IMR-90 (cell line): Measurements from ENCODE around the gene NEO1. TPM values are rescaled to one million over a fixed set of nuclear protein-coding genes. Genes with fewer than 3 reads are reported as not detected.

ENCODE experiments used
- ATAC-seq: fragments of 200-7000 bp; cut with Tn5 transposase; 2 replicates; pipeline ENCODE4 v1.9.1; 2020; ENCODE audit warnings: low read depth, mild to moderate bottlenecking, moderate library complexity
- BruUV-seq: library from RNA; stranded (reverse); fragments of 400-500 nt; replicated peaks from 2 replicates; lab custom pipeline; 2021; lab: Mats Ljungman, UMichigan
- CTCF ChIA-PET: fragments of 300-600 bp; formaldehyde crosslinking; extraction: SDS; loops from one replicate; lab custom pipeline; 2021; ENCODE audit warnings: antibody characterized with exemption; lab: Yijun Ruan, JAX
- POLR2A ChIA-PET: fragments of 300-600 bp; sonication (Branson Sonifier 250); formaldehyde crosslinking; loops from one replicate; lab custom pipeline; 2022; ENCODE audit warnings: antibody characterized with exemption; ENCODE audit not compliant: unreplicated experiment; lab: Charles Lee
- DNase-seq: peaks from one replicate; pipeline ENCODE4 v3.0.0; 2013
- H2AFZ ChIP-seq: replicated peaks from 2 replicates; pipeline ENCODE3; 2013; ENCODE audit warnings: low read length, mild to moderate bottlenecking; ENCODE audit not compliant: poor library complexity
- H2AK5ac ChIP-seq: 2 replicates; pipeline ENCODE4 v1.6.1; 2013; ENCODE audit warnings: low read depth, low read length, inconsistent platforms
- H2AK9ac ChIP-seq: replicated peaks from 2 replicates; pipeline ENCODE3; 2013; ENCODE audit warnings: mild to moderate bottlenecking, low read depth, low read length, moderate library complexity; ENCODE audit not compliant: poor library complexity
- H2BK120ac ChIP-seq: 2 replicates; pipeline ENCODE4 v1.6.1; 2013; ENCODE audit warnings: low read depth, low read length, inconsistent platforms
- H2BK15ac ChIP-seq: 3 replicates; pipeline ENCODE4 v1.6.1; 2013; ENCODE audit warnings: low read depth, low read length, inconsistent platforms
- H2BK20ac ChIP-seq: 2 replicates; pipeline ENCODE4 v1.6.1; 2013; ENCODE audit warnings: low read depth, mild to moderate bottlenecking, inconsistent platforms, low read length, moderate library complexity
- H2BK5ac ChIP-seq: 2 replicates; pipeline ENCODE4 v1.6.1; 2013; ENCODE audit warnings: mild to moderate bottlenecking, low read depth, low read length, inconsistent platforms; ENCODE audit not compliant: poor library complexity, severe bottlenecking
- H3K14ac ChIP-seq: replicated peaks from 2 replicates; pipeline ENCODE4 v1.6.1; 2013; ENCODE audit warnings: low read depth, low read length, inconsistent platforms
- H3K18ac ChIP-seq: 2 replicates; pipeline ENCODE4 v1.6.1; 2013; ENCODE audit warnings: low read depth, low read length, control low read depth
- H3K23ac ChIP-seq: 2 replicates; pipeline ENCODE4 v1.6.1; 2013; ENCODE audit warnings: low read depth, low read length, inconsistent platforms
- H3K27ac ChIP-seq: 2 replicates; pipeline ENCODE4 v1.5.1; 2013; ENCODE audit warnings: mild to moderate bottlenecking, control low read depth, low read length; ENCODE audit not compliant: insufficient read depth
- H3K27me3 ChIP-seq: 2 replicates; pipeline ENCODE4 v1.6.1; 2013; ENCODE audit warnings: low read length; ENCODE audit not compliant: control insufficient read depth, insufficient read depth
- H3K36me3 ChIP-seq: 2 replicates; pipeline ENCODE4 v1.6.1; 2013; ENCODE audit warnings: low read length, mixed read lengths; ENCODE audit not compliant: control insufficient read depth, insufficient read depth
- H3K4ac ChIP-seq: 2 replicates; pipeline ENCODE4 v1.6.1; 2013; ENCODE audit warnings: low read depth, low read length, inconsistent platforms
- H3K4me1 ChIP-seq: 2 replicates; pipeline ENCODE4 v1.6.1; 2013; ENCODE audit warnings: low read length, mixed read lengths; ENCODE audit not compliant: control insufficient read depth, insufficient read depth
- H3K4me2 ChIP-seq: 2 replicates; pipeline ENCODE4 v1.6.1; 2013; ENCODE audit warnings: low read depth, mild to moderate bottlenecking, control low read depth, low read length, moderate library complexity
- H3K4me3 ChIP-seq: 2 replicates; pipeline ENCODE4 v1.5.1; 2013; ENCODE audit warnings: low read depth, mild to moderate bottlenecking, control low read depth, low read length, moderate library complexity; ENCODE audit not compliant: insufficient read depth
- H3K56ac ChIP-seq: 2 replicates; pipeline ENCODE4 v1.6.1; 2013; ENCODE audit warnings: low read length, inconsistent platforms; ENCODE audit not compliant: insufficient read depth; ENCODE audit errors: extremely low read depth
- H3K79me1 ChIP-seq, 2 experiments: 2 replicates each; pipeline ENCODE4 v1.6.1; 2013; ENCODE audit warnings: low read length in 2 of 2, inconsistent platforms in 1 of 2, low read depth in 1 of 2
- H3K9ac ChIP-seq: 2 replicates; pipeline ENCODE4 v1.6.1; 2013; ENCODE audit warnings: low read depth, low read length, control low read depth
- H3K9me1 ChIP-seq: 2 replicates; pipeline ENCODE4 v1.6.1; 2013; ENCODE audit warnings: low read length, inconsistent platforms; ENCODE audit not compliant: insufficient read depth
- H3K9me3 ChIP-seq: 2 replicates; pipeline ENCODE4 v1.6.1; 2013; ENCODE audit warnings: low read length; ENCODE audit not compliant: control insufficient read depth, insufficient read depth
- H4K20me1 ChIP-seq: 2 replicates; pipeline ENCODE4 v1.6.1; 2013; ENCODE audit warnings: low read length, inconsistent platforms; ENCODE audit not compliant: insufficient read depth
- H4K5ac ChIP-seq: 2 replicates; pipeline ENCODE4 v1.6.1; 2013; ENCODE audit warnings: mild to moderate bottlenecking, low read depth, low read length, control low read depth
- H4K8ac ChIP-seq, 2 experiments: 2 replicates each; pipeline ENCODE4 v1.6.1; 2013; ENCODE audit warnings: low read depth in 2 of 2, low read length in 2 of 2, control low read depth in 1 of 2, inconsistent platforms in 1 of 2
- H4K91ac ChIP-seq: 2 replicates; pipeline ENCODE4 v1.6.1; 2013; ENCODE audit warnings: low read depth, low read length, inconsistent platforms; ENCODE audit not compliant: insufficient read depth
- BHLHE40 ChIP-seq: fragments of 150-350 bp; IDR thresholded peaks from 2 replicates; pipeline ENCODE4 v1.6.1; 2016; ENCODE audit warnings: mild to moderate bottlenecking, low read depth, low read length
- CEBPB ChIP-seq: IDR thresholded peaks from 2 replicates; pipeline ENCODE4 v1.6.1; 2012; ENCODE audit warnings: low read depth, low read length, improper control_type of control experiment
- CHD1 ChIP-seq: IDR thresholded peaks from 2 replicates; pipeline ENCODE4 v1.6.1; 2012; ENCODE audit warnings: low read depth, low read length, improper control_type of control experiment
- CTCF ChIP-seq: conservative IDR thresholded peaks from 2 replicates; pipeline ENCODE4 v1.5.1; 2012; ENCODE audit warnings: mild to moderate bottlenecking, low read depth, low read length, improper control_type of control experiment
- FOS ChIP-seq: fragments of 150-350 bp; IDR thresholded peaks from 2 replicates; pipeline ENCODE4 v1.6.1; 2016; ENCODE audit warnings: low read depth, low read length
- MAZ ChIP-seq: IDR thresholded peaks from 2 replicates; pipeline ENCODE4 v1.6.1; 2012; ENCODE audit warnings: low read depth, mild to moderate bottlenecking, low read length, improper control_type of control experiment, moderate library complexity, borderline replicate concordance
- MXI1 ChIP-seq: IDR thresholded peaks from 2 replicates; pipeline ENCODE4 v1.6.1; 2012; ENCODE audit warnings: low read depth, mild to moderate bottlenecking, low read length, moderate library complexity, borderline replicate concordance
- NFE2L2 ChIP-seq: fragments of 150-350 bp; IDR thresholded peaks from 2 replicates; pipeline ENCODE4 v1.6.1; 2016; ENCODE audit warnings: low read depth, mild to moderate bottlenecking, low read length
- POLR2A ChIP-seq: IDR thresholded peaks from 2 replicates; pipeline ENCODE4 v1.6.1; 2012; ENCODE audit warnings: mild to moderate bottlenecking, low read depth, low read length
- RAD21 ChIP-seq: IDR thresholded peaks from 2 replicates; pipeline ENCODE4 v1.6.1; 2012; ENCODE audit warnings: low read length, improper control_type of control experiment
- RCOR1 ChIP-seq: IDR thresholded peaks from 2 replicates; pipeline ENCODE4 v1.6.1; 2012; ENCODE audit warnings: mild to moderate bottlenecking, low read length, improper control_type of control experiment; ENCODE audit not compliant: insufficient replicate concordance
- SMC3 ChIP-seq: fragments of 150-350 bp; IDR thresholded peaks from 2 replicates; pipeline ENCODE4 v1.6.1; 2016; ENCODE audit warnings: low read depth, mild to moderate bottlenecking, antibody characterized with exemption, low read length, moderate library complexity
- USF2 ChIP-seq: fragments of 150-350 bp; IDR thresholded peaks from 2 replicates; pipeline ENCODE4 v1.6.1; 2017; ENCODE audit warnings: mild to moderate bottlenecking, antibody characterized with exemption, low read length, low read depth
- WGBS, 2 experiments: methylation state at CpG; one replicate each; pipeline versions ENCODE4 v1.1.5 to v1.1.7; 2013; ENCODE audit warnings: missing lambda C conversion rate in 2 of 2; ENCODE audit not compliant: insufficient read length in 1 of 2; ENCODE audit errors: extremely low coverage in 2 of 2; 5-methylcytosine and 5-hydroxymethylcytosine counted together
- dilution Hi-C: fragments of 300-500 bp; cut with HindIII; formaldehyde crosslinking; loops from one replicate; pipeline ENCODE4 v1.14.3; 2018; ENCODE audit warnings: low sequenced_read_pairs; ENCODE audit not compliant: unreplicated experiment
- in situ Hi-C: fragments of 300-500 bp; cut with MboI; formaldehyde crosslinking; loops from 3 replicates; pipeline ENCODE4 v1.14.3; 2019; ENCODE audit warnings: low sequenced_read_pairs, inconsistent platforms, mixed read lengths
- intact Hi-C: fragments of 100-400 bp; cut with micrococcal nuclease; formaldehyde crosslinking; loops from 2 replicates; pipeline ENCODE4 v1.10.0; 2022
- polyA plus RNA-seq, 3 experiments: library from polyadenylated mRNA; depleted of rRNA; stranded (reverse); fragments of >200 nt; gene quantifications; 2 replicates each; pipeline ENCODE4 v1.2.3, GENCODE V29; 2012; ENCODE audit warnings: low replicate concordance in 1 of 3
- total RNA-seq: library from RNA; depleted of rRNA; stranded (reverse); fragments of >200 nt; gene quantifications from 2 replicates; pipeline ENCODE4 v1.2.3, GENCODE V29; 2012
- TF ChIP-seq, protein P1 (sequence below): fragments of 150-350 bp; IDR thresholded peaks from 2 replicates; pipeline ENCODE4 v1.6.1; 2016; ENCODE audit warnings: low read depth, mild to moderate bottlenecking, low read length, moderate library complexity, borderline replicate concordance

The NEO1 gene
- total and polyA plus RNA-seq, 2 of the 4 experiments (the other 2 are of a cell fraction), result 16.3 to 18.5 TPM

DNA sequence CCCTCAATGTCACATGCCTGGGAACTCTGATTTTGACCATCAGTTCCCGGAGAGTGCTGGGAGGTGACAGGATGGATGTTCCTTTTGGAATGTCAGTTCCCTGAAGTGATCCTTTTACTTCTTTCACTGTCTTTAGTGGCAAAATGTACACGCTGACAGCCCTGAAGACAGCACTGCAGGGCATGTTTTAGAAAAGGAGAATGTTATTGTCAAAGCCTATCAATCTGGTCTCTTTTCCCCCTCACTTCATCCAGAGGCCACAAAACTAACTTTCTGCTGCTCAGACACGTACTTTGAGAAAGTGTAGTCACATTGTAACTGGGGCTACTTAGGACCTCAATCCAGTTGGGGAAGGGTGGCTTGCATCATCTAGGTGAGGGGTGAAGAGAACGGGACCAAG is 14.0 kb upstream of the NEO1 start:
- no peak overlapping the region for H4K91ac ChIP-seq
- in situ Hi-C loops (no loop called here), dilution Hi-C loops (no loop called here), intact Hi-C loops (no loop called here)
- ATAC-seq, result no peak
- H3K9me3 ChIP-seq, result no peaks in the 10 kb centered on the region
- no peak overlapping the region for H4K8ac ChIP-seq
- WGBS, 2 experiments, result no CpG with 5 or more reads among the region's 4 CpGs
- no peak overlapping the region for H3K9ac ChIP-seq
- TF ChIP-seq, protein P1, sequence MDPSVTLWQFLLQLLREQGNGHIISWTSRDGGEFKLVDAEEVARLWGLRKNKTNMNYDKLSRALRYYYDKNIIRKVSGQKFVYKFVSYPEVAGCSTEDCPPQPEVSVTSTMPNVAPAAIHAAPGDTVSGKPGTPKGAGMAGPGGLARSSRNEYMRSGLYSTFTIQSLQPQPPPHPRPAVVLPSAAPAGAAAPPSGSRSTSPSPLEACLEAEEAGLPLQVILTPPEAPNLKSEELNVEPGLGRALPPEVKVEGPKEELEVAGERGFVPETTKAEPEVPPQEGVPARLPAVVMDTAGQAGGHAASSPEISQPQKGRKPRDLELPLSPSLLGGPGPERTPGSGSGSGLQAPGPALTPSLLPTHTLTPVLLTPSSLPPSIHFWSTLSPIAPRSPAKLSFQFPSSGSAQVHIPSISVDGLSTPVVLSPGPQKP, result no peak
- TF ChIP-seq SMC3, result no peak
- TF ChIP-seq NFE2L2, result no peak
- no peak for TF ChIP-seq RAD21
- TF ChIP-seq CTCF, result no peak
- no peak for TF ChIP-seq USF2
- no peak for TF ChIP-seq CEBPB
- no peak for TF ChIP-seq MAZ
- no peak for TF ChIP-seq BHLHE40
- no peak for TF ChIP-seq RCOR1
- TF ChIP-seq MXI1, result no peak
- TF ChIP-seq POLR2A, result no peak
- no peak for TF ChIP-seq FOS
- no peak for TF ChIP-seq CHD1
- H2AK5ac ChIP-seq, result no peak overlapping the region
- H3K14ac ChIP-seq, result no peak overlapping the region
- no peak overlapping the region for H3K27ac ChIP-seq
- no peak overlapping the region for H3K4ac ChIP-seq
- POLR2A ChIA-PET, result no interaction called here
- no peaks in the 10 kb centered on the region; the same call in 1 of the 2 replicates for H3K9me1 ChIP-seq
- DNase-seq, result no peak
- H2AK9ac ChIP-seq, result no peak overlapping the region
- no peak overlapping the region for H3K4me3 ChIP-seq
- no peak overlapping the region for H3K4me2 ChIP-seq
- no peak overlapping the region for H2BK5ac ChIP-seq
- no peak overlapping the region for H2BK15ac ChIP-seq
- no TSS peak for BruUV-seq
- H3K4me1 ChIP-seq, result no peaks in the 10 kb centered on the region
- H4K20me1 ChIP-seq, result no peaks in the 10 kb centered on the region
- CTCF ChIA-PET, result no interaction called here
- peaks cover 18% of the 10 kb centered on the region for H3K27me3 ChIP-seq
- H3K79me1 ChIP-seq, result no peaks in the 10 kb centered on the region
- H2BK120ac ChIP-seq, result no peak overlapping the region
- H3K23ac ChIP-seq, result no peak overlapping the region
- no peaks in the 10 kb centered on the region for H3K36me3 ChIP-seq
- no peak overlapping the region for H2AFZ ChIP-seq
- H2BK20ac ChIP-seq, result no peak overlapping the region
- no peak overlapping the region for H4K5ac ChIP-seq
- H3K18ac ChIP-seq, result no peak overlapping the region
- H3K56ac ChIP-seq, result no peak overlapping the region
